Putamen (tissue), 1 donor: ENCODE data around the gene ITK.

Experiments
- DNase-seq: peaks from one replicate; pipeline ENCODE4 v3.0.0-alpha.2; 2016; ENCODE audit warnings: low spot score

The ITK gene

DNA sequence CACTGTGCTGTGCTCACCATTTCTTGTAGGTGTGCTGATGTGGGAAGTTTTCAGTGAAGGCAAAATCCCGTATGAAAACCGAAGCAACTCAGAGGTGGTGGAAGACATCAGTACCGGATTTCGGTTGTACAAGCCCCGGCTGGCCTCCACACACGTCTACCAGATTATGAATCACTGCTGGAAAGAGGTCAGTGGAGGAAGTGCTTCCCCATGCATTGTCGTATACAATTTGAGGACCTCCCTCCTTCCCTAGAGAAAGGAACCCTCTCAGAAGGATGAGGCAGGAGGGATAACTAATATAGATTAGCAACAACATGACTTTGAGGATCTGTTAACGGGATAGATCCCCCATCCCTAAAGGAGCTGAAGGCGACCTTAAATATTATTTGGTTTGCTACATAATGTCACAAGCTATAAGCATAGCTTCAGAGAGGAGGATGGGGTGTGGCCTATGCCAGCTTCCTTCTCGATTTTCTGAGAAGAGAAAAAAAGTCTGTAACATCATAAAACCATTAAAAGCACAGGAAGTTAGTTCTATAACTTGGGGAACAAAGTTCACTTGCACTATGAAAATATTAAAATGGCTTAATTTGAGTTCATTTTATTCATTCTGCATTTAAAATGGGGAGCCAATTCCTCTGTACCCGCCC, 68.3 kb downstream of the ITK start:
- no peak for DNase-seq

DNA sequence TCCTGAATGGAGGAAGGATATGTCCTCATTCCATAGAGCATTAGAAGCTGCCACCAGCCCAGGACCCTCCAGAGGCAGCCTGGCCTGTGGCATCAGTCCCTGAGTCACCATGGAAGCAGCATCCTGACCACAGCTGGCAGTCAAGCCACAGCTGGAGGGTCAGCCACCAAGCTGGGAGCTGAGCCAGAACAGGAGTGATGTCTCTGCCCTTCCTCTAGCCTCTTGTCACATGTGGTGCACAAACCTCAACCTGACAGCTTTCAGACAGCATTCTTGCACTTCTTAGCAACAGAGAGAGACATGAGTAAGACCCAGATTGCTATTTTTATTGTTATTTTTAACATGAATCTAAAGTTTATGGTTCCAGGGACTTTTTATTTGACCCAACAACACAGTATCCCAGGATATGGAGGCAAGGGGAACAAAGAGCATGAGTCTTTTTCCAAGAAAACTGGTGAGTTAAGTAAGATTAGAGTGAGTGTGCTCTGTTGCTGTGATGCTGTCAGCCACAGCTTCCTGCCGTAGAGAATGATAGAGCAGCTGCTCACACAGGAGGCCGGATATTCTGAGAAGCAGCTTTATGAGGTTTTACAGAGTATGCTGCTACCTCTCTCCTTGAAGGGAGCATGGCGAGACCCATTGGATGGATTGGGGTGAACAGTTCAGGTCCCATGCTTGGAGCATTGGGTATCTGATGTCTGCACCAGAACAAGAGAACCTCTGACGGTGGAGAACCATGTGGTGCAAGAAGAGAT, 72.2 kb downstream of the ITK start:
- no peak for DNase-seq

DNA sequence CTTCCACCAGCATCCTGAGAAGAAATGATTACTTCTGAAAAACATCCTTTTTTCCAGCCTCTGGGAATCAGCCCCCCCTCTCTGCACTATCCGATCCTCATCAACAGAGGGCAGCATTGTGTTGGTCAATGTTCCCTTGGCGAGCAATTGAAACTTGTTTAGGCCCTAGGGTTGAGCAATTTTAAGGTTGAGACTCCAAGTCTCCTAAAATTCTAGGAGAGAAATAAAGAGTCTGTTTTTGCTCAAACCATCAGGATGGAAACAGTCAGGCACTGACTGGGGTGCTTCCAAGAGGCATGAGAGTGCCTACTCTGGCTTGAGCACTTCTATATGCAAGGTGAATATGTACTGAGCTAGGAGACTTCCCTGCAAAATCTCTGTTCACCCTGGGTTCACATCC, 72.9 kb downstream of the ITK start:
- DNase-seq = peak; percentile 35

DNA sequence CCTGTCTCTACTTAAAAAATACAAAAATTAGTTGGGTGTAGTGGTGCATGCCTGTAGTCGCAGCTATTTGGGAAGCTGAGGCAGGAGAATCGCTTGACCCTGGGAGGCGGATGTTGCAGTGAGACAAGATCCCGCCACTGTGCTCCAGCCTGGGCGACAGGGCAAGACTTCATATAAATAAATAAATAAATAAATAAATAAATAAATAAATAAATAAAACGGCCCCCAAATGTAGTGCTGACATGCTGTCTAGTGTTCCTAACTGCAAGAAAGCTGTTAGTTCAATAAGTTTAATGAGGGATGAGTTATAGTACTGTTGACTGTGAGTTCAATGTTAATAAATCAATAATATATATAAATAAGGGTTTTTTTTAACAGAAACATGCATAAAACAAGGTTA, 77.8 kb downstream of the ITK start:
- DNase-seq = no peak

DNA sequence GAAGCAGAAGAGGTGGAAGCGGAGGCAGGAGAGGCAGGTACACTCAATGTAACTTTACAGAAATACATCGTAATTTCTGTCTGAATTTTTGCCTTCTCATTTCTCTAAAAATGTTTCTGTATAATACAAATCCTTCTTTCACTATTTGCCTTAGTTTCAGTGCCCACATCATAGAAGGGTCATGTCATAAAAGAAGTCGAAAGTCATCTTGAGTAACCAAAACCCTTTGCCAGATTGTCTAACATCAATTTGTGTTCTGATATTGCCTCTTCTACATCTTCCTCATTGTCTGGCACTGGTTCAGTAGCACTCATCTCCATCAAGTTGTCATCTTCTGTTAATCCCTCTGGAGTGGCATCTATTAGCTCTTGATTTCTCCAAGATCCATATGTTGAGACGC, 79.1 kb downstream of the ITK start:
- no peak for DNase-seq

DNA sequence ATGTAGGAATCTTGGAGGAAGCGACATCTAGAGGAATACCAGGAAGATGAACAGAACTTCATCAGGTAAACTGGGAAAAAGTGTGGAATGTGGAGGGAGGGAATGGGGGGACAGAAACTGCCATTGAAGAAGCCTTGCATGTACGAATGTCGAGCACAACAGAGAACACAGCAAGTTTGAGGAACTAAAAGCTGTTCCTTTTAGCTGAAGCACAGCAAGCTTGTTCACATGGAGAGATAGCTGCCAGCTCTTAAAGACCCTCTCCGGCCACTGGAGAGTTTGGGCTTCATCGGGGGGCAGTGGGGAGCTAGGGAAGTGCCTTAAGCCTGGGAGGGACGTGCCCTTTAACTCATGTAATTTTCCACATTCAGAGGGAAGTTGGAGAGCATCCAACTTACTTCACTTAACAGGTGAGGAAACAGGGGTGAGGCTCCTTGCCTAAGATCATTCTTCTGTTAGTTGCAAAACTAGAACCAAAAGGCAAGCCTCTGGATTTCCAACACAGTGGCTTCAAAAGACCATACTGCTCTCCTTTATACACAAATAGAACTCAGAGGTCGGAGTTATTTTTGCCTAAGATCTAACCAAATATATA, 83.0 kb downstream of the ITK start:
- no peak for DNase-seq

DNA sequence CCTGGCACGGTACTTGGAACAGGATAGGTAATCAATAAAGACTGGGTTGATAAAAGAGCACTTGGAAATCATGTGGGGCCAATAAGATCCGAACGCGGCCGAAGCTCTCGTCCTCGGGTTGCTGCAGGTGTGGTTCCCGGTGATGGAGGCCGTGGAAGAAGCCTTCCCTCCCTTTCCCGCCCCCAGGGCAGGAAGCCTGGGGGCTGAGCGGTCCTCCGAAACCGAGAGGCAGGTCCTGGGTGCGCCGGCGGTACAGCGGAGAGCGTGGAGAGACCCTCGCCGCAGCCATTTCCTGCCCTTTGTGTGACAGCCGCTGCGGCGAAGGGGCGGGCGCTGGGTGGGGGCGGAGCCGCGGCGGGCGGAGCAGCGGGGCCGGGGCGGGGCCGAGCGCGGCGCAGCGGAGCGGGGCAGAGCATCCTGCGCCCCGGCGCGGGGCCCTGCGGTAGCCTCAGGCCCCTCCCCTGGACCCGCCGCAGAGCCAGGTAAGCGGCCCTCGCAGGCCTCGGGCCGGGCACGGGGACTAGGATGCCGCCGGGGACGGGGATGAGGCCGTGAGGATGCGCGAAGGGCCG, 85.2 kb downstream of the ITK start, which contains the start of gene CYFIP2:
Gene CYFIP2 (plus strand): TSS at position 410 of the 572 bp plus-strand sequence. CDS start 19,239 bp downstream, outside the sequence.
- peak; percentile 78 for DNase-seq

DNA sequence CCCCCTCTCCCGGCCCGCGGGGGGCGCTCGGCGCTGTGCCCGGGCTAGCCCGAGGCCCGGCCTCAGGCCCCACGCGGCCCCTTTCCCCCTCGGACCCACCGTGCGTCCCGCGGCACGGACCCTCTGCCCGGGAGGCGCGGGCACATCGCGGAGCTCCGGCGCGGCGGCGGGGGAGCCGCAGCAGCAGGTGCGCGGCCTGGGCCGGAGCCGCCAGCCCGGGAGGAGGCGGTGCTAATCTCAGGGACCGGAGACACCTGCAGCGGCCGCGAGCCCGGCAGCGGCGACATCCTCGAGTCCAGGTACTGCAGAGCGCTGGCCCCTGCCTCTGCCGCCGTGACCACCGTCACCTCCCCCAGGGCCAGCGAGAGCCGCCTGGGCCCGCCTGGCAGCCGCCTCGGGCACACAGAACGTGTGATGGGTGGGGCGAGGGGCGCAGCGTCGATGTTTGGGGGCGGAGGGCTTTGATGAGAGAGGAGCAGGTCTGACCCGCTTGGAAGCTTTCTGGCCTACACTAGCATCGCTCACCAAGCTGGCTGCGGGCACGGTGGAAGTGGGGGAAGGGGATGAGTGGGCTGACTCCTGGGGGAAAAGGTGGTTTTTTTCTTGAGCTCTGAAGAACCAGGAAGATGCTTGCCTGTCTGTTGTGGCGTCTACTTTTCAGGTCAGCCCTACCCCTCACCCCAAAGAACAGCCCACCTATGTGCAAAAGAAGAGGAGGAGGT, 85.8 kb downstream of the ITK start:
- DNase-seq = no peak

DNA sequence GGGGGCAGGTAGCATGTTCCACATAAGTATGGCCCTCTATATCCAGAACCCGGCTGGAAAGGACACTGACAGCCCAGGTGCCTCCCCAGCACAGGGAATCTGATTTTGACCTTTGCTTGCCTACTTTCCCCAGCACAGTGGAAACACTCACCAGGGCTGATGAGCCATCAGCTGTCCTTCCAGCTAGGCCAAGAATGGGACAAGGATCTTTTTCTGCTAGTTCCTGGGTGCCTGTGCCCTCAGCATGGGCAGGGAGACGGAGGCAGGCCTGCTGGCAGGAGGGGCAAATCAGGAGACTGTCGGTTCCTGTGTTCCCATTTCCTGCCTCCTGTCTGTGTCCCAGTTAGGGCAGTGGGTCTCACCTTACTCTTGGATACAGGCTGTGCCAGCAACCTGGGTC, 86.4 kb downstream of the ITK start:
- DNase-seq = no peak

DNA sequence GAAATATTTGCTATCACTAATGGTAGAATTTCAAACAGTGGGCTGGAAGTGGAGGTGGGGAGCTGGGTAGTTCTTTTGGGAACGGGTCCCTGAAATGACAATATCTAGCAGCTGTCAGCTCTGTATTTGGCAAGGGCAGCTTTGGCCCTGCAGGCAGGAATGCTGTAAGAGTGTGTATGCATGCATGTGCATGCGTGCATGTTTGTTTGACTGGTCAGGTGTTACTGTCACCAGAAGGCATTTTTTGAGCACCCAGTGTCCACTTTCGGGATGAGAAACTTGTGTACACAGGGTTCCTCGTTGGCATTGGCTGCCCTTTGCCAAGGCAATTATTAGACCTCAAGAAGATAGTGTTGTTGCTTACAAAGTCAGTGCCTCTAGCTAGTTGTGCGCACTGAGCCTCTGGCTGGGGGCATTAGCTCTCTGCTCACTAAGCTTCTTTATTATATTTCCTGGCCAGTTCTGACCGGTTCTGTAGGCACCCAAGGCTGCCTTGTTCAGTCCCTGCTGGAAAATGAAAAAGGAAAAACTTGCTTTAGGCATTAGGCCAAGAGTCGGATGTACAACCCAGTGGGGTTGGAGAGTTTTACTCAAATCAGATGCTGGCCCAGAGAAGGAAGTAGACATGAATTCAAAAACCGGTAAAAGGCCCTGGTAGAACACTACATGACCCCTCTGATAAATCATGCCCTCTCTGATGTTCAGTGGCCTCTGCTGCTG, 87.3 kb downstream of the ITK start:
- no peak for DNase-seq

DNA sequence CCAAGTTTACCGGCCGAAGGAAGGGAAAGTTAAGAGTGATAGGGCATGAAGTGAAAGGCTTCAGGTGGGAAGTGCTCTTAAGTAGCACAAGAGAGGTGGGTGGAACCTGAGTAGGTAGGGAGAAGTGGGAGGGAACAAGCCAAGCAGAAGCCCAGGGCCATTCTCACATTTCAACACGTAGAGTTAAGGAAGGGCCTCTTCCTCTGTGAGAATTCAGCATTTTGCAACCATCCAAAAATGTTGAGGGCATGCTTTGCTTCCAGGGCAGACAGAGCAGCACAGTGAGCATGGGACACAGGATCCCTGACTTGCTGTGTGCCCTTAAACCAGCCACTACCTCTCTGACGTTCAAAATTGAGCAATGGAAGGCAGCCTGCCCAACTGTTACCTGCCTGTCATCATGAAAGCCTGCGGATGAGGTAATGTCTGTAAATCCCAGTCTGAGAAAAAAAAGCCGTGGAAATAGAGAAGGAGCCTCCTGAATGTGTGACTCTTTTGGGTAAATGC, 88.6 kb downstream of the ITK start:
- DNase-seq = no peak

DNA sequence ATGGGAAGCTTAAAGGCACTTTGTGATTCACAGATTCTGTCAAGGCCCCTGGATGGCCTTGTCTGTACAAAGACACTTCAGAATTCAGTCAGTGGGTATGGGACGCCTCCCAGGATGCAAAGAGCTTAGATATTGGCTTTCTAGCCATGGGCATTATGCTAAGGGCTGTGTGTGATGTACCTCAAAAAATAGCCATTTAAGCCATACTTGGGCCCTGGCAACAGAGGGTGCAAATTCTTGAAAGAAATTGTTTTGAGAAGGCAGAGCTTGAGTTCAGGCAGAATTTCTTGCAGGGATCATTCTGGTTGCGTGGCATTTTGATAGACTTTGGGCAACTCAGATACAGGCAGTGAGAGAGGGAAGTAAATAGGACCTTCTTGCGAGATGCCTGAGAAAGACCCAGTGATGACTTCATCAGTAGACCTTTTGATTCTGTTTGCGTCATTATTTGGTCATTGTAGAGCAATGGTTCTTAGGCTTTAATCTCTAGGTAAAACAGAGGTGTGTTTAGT, 89.2 kb downstream of the ITK start:
- no peak for DNase-seq

DNA sequence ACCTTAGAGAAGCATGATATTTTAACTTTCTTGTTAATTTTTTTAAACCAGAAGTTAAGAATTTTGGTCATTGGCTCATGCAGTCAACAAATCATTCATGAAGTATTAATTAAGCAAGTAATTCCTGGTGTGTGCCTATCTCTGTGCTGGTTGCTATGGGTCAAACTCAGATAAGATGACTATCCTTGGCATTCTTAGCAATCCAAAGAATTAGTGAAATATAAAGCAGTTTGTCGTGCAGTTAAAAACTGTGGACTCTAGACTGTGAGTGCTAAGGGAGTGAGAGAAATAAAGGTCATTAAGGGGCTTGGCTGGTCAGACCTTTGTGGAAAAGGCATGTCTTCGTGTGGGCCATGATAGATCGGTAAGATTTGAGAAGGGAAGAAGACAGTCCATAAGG, 90.1 kb downstream of the ITK start:
- DNase-seq = no peak

DNA sequence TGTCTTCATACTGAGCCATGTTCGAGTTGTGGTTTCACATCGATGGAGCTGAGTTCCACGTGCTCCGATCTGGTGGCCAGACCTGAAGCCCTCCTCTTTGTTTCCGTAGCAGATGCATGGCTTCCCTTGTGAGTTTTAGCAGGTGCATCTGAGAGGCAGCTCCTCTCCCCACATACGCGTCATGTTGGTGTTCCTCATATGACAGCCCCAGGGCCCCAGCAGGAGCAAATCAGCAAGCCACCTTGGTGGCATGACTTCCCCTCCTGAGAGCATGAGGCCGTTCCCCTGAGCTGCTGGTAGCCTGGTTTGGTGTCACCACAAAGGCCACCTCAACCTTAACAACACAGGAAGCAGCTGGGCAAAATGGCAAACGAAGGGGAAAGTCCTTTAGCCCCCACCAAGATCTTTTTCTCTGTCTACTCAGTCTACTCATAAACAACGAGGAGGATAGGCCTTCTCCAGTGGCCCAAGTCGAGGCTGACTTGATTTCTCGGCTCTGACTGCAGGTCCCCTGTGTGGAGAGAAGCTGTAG, 91.2 kb downstream of the ITK start:
- DNase-seq = no peak

DNA sequence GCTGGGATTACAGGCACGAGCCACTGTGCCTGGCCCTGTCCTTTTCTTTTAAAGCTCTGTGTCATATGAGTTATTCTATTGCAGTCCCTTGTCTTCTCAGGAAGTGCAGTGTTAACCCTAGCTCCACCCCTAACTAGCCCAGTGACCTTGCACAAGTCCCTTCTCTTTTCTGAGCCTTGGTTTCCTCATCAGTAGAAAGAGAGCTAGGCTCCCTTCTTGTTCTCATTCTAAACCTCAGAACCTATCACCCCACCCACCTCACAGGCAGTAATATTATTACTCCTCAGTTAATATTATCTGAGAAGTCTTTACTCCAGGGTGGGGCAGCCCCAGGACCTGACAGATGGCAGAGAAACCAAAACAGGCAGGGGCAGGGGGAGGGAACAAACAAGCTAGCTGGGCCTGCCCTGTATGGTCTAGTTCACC, 92.5 kb downstream of the ITK start:
- no peak for DNase-seq

DNA sequence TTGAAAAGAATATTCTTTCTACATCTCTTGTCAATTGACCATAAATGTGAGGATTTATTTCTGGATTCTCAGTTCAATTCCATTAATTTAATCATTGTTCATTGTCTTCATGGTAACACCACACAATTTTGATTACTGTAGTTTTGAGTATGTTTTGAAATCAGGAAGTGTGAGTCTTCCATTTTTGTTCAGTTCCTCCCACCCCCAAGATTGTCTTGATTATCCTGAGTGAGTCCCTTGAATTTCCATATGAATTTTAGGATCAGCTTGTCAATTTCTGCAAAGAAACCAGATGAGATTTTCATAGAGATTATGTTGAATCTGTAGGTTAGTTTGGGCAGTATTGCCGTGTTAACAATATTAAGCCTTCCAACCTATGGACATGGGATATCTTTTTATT, 94.8 kb downstream of the ITK start:
- DNase-seq = no peak

DNA sequence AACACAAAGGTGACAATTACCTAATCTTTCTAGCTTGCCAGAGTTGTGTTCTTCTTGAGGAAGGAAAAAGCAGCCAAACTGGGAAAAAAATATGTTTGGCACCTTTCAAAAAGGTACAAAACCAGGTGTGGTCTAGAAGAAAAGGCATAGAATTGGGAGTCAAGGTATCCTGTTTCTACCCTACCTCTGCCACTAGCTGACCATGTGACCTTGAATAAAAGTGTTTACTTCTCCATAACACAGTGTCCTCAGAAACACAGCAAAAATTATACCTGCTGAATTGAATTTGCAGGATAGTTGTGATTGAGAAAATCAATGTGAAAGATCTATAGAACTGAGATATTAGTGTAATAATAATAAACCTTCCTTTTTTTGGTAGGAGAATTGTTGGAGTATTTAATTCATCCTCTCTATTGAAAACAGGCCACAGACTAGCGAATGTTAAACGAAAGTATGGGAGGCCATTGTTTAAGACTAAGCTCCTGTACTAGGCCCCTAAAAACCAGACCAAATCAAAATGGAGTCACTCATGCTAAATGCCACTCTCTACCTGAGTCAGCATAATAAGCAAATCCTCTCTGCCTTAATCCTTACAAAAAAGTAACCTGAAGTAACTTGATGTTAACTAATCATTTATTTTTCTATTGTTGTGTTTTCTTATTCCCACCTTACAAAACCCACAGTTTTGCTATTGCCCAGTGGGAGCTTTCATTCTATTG, 97.8 kb downstream of the ITK start:
- no peak for DNase-seq

DNA sequence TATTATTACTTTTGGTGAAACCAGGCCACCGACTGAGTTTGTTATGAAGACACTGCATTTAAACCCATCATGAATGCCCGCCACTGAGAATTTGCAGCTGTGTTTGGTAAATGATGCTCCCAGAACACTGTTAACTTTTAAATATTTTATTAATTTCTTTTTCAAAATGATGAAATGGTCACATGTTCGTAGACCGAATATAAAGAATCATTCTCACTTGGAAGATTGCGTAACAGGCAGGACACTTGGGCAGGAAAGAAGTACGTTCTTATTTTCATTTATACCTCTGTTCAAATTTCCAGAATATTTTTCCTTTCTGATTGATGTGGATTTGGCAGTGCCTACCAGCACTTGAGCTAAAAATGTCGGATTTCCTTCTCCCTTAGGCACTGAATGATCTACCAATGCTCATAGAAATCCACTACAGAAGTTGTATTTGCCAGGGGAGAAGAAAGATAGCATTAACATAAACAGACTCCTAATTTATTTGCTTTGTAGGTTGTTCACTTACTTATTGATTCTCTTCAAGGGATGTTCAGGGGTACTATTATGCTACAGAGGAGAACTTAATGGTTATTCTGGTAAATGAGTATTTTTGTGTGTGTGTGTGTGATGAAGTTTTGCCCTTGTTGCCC, 99.1 kb downstream of the ITK start:
- no peak for DNase-seq

DNA sequence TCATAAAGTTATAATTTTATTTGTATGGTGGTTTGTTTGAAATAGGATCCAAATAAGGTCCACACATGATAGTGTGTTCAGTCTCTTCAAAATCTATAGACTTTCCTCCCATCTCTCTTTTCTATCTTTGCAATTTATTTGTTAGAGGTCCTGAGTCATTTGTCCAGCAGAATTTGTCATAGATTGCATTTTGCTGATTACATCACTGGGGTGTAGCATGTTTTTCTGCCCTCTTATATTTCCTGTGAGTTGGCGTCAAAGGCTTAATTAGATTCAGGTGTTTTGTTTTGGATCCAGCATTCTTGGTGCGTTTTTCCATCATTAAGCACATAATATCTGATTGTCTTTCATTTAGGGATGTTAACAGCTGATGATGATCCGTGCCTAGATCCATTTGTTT, 100.3 kb downstream of the ITK start:
- no peak for DNase-seq

DNA sequence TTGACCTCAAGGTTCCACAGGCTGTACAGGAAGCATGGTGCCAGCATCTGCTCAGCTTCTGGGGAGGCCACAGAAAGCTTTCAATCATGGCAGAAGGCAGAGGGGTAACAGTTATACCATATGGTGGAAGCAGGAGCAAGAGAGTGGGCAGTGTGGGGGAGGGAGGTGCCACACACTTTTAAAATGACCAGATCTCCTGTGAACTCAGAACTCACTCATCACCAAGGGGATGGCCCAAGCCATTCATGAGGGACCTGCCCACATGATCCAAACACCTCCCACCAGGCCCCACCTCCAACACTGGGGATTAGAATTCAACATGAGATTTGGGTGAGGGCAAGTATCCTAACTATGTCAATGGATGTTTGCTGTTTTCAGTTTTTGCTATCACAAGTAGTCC, 101.5 kb downstream of the ITK start:
- no peak for DNase-seq
